GM12878 (cell line): ENCODE results near the gene RBM43. TPM values are rescaled to one million over a fixed set of nuclear protein-coding genes. Genes with fewer than 3 reads are reported as not detected.
"Not testable (repeated sequence)": the region's sequence is repeated elsewhere in the genome, so short reads cannot be mapped to it uniquely, and the experiment has no call there.

ENCODE experiments used
- ATAC-seq: fragments of 200-7000 bp; cut with Tn5 transposase; 3 replicates; pipeline ENCODE4 v1.9.1; 2020; ENCODE audit warnings: mild to moderate bottlenecking, moderate library complexity
- BruUV-seq: library from RNA; stranded (reverse); fragments of 400-500 nt; replicated peaks from 2 replicates; lab custom pipeline; 2021; lab: Mats Ljungman, UMichigan
- CTCF ChIA-PET: fragments of 300-600 bp; sonication (Branson Sonifier 250); formaldehyde crosslinking; extraction: SDS; loops from one replicate; lab custom pipeline; 2021; ENCODE audit warnings: inconsistent platforms; lab: Yijun Ruan, JAX
- POLR2A ChIA-PET: fragments of 350-600 bp; formaldehyde crosslinking; extraction: SDS; loops from one replicate; lab custom pipeline; 2021; ENCODE audit warnings: inconsistent platforms; lab: Charles Lee
- RAD21 ChIA-PET: fragments of 300-600 bp; sonication (Branson Sonifier 250); formaldehyde crosslinking; loops from one replicate; lab custom pipeline; 2023; ENCODE audit warnings: antibody characterized with exemption; ENCODE audit not compliant: unreplicated experiment; lab: Charles Lee
- SMC1A ChIA-PET: fragments of 300-600 bp; sonication (Branson Sonifier 250); formaldehyde crosslinking; loops from one replicate; lab custom pipeline; 2023; ENCODE audit not compliant: unreplicated experiment, uncharacterized antibody; lab: Charles Lee
- DNase-seq: peaks from one replicate; pipeline ENCODE4 v3.0.0-alpha.2; 2011; ENCODE audit warnings: low read depth, low spot score
- FAIRE-seq: peaks from 3 replicates; lab custom pipeline; 2011; peaks lifted over from hg19 to GRCh38; lab: Jason Lieb, UNC
- H2AFZ ChIP-seq: 2 replicates; pipeline ENCODE4 v1.6.0; 2011; ENCODE audit warnings: low read depth, low read length, control low read depth; ENCODE audit not compliant: control insufficient read depth
- H3K27ac ChIP-seq: 2 replicates; pipeline ENCODE4 v1.5.1; 2011; ENCODE audit warnings: control low read depth; ENCODE audit not compliant: control insufficient read depth, insufficient read depth
- H3K27me3 ChIP-seq, 2 experiments: replicated peaks in 1 of 2; 2 replicates each; pipeline versions ENCODE4 v1.6.0 to v1.6.1; 2011; ENCODE audit warnings: low read length in 1 of 2; ENCODE audit not compliant: control insufficient read depth in 2 of 2, insufficient read depth in 2 of 2
- H3K36me3 ChIP-seq, 2 experiments: 2 replicates each; pipeline ENCODE4 v1.5.1; 2011; ENCODE audit warnings: low read length in 1 of 2; ENCODE audit not compliant: control insufficient read depth in 2 of 2, insufficient read depth in 2 of 2
- H3K4me1 ChIP-seq: 2 replicates; pipeline ENCODE4 v1.6.1; 2011; ENCODE audit warnings: mild to moderate bottlenecking, low read length, moderate library complexity, mixed read lengths; ENCODE audit not compliant: control insufficient read depth, insufficient read depth
- H3K4me2 ChIP-seq: 2 replicates; pipeline ENCODE4 v1.6.0; 2011; ENCODE audit warnings: control low read depth; ENCODE audit not compliant: control insufficient read depth, insufficient read depth
- H3K4me3 ChIP-seq: fragments of 200-600 bp; sonication (generic); 2 replicates; pipeline ENCODE4 v1.5.1; 2016
- H3K79me2 ChIP-seq: 2 replicates; pipeline ENCODE4 v1.6.0; 2011; ENCODE audit warnings: low read length; ENCODE audit not compliant: control insufficient read depth, insufficient read depth
- H3K9ac ChIP-seq: 2 replicates; pipeline ENCODE4 v1.8.0; 2011; ENCODE audit warnings: low read length, control low read depth, mixed read lengths; ENCODE audit not compliant: control insufficient read depth, insufficient read depth
- H3K9me3 ChIP-seq: replicated peaks from 3 replicates; pipeline ENCODE4 v1.5.1; 2011; ENCODE audit warnings: mild to moderate bottlenecking, low read length; ENCODE audit not compliant: control insufficient read depth, insufficient read depth
- H4K20me1 ChIP-seq: 2 replicates; pipeline ENCODE4 v1.6.0; 2011; ENCODE audit not compliant: control insufficient read depth, insufficient read depth
- CBX3 ChIP-seq: fragments of 200-600 bp; sonication (generic); IDR thresholded peaks from 2 replicates; pipeline ENCODE4 v1.6.1; 2016; ENCODE audit warnings: low read depth, borderline replicate concordance
- HDGF ChIP-seq: fragments of 450-650 bp; IDR thresholded peaks from 2 replicates; pipeline ENCODE4 v1.6.1; 2016; ENCODE audit warnings: antibody characterized with exemption
- IRF5 ChIP-seq: fragments of 450-650 bp; IDR thresholded peaks from 2 replicates; pipeline ENCODE4 v1.6.1; 2017; ENCODE audit warnings: borderline replicate concordance
- POU2F2 ChIP-seq: IDR thresholded peaks from 3 replicates; pipeline ENCODE4 v1.6.1; 2011; ENCODE audit warnings: low read depth, mild to moderate bottlenecking, low read length, borderline replicate concordance
- SMAD1 ChIP-seq: fragments of 450-650 bp; IDR thresholded peaks from 2 replicates; pipeline ENCODE4 v1.6.1; 2018; ENCODE audit warnings: mild to moderate bottlenecking, low read depth; ENCODE audit not compliant: partially characterized antibody
- SP1 ChIP-seq: IDR thresholded peaks from one replicate; pipeline ENCODE4 v1.6.1; 2011; ENCODE audit warnings: low read depth, low read length
- SUZ12 ChIP-seq: fragments of 200-600 bp; sonication (generic); IDR thresholded peaks from one replicate; pipeline ENCODE4 v1.6.1; 2018; ENCODE audit warnings: antibody characterized with exemption, mild to moderate bottlenecking; ENCODE audit not compliant: unreplicated experiment
- TARDBP ChIP-seq: IDR thresholded peaks from 2 replicates; pipeline ENCODE4 v1.6.1; 2016; ENCODE audit warnings: borderline replicate concordance
- TCF7 ChIP-seq: IDR thresholded peaks from 2 replicates; pipeline ENCODE4 v1.6.1; 2014; ENCODE audit warnings: antibody characterized with exemption, borderline replicate concordance
- ZNF592 ChIP-seq: fragments of 450-650 bp; IDR thresholded peaks from 2 replicates; pipeline ENCODE4 v1.6.1; 2017; ENCODE audit warnings: mild to moderate bottlenecking, moderate library complexity
- WGBS: methylation state at CpG from one replicate; pipeline ENCODE4 v1.1.6; 2016; ENCODE audit warnings: low lambda C conversion rate; ENCODE audit not compliant: insufficient replicate concordance, insufficient coverage; ENCODE audit errors: missing lambda C conversion rate; 5-methylcytosine and 5-hydroxymethylcytosine counted together
- in situ Hi-C: fragments of 300-500 bp; cut with MboI; formaldehyde crosslinking; loops from 9 replicates; pipeline ENCODE4 v1.14.3; 2018; ENCODE audit warnings: mixed read lengths
- intact Hi-C: fragments of 100-400 bp; cut with micrococcal nuclease; formaldehyde crosslinking; loops from one replicate; pipeline ENCODE4 v1.14.2; 2022; ENCODE audit not compliant: unreplicated experiment
- polyA plus RNA-seq, 11 experiments: library from polyadenylated mRNA; depleted of rRNA in 4 of 11; unstranded in 6 of 11; stranded (reverse) in 5 of 11; fragments of >200 nt; fragmentation: Nextera tagmentation in 4 of 11; fragmentation: Illumina TruSeq in 1 of 11; extraction: Ambion mirVana in 4 of 11; extraction: Trizol in 1 of 11; gene quantifications; 1 replicate in 1 of 11; 2 replicates in 10 of 11; pipeline versions ENCODE4 v1.2.1 to v1.2.3, GENCODE V29; 2011 to 2016; ENCODE audit warnings: inconsistent platforms in 2 of 11, missing spikeins in 2 of 11, low read depth in 1 of 11
- total RNA-seq, 4 experiments: library from RNA; depleted of rRNA in 3 of 4; stranded (reverse); fragments of >200 nt in 3 of 4; fragmentation: Illumina TruSeq in 1 of 4; extraction: Trizol in 1 of 4; gene quantifications; 2 replicates each; pipeline versions ENCODE4 v1.2.1 to v1.2.3, GENCODE V29; 2013 to 2021

The RBM43 gene
- total and polyA plus RNA-seq, 10 of the 15 experiments (the other 5 are each of a cell fraction or from before 2014, with no cell fraction given): 0.86 to 5.3 (median 2.6) TPM

- RAD21 ChIA-PET: interaction anchor here (1.3 to 4.1 kb wide), 2 partner anchors 186 to 1640 kb away, joined by 7 to 32 read pairs; no protein-coding TSS in a partner anchor
- POLR2A ChIA-PET: no interaction called here
- Histone ChIP-seq H3K4me1 (no peaks in the 10 kb centered on the region), H3K27me3 (no peaks in the 10 kb centered on the region), H3K79me2 (no peaks in the 10 kb centered on the region), H3K4me3 (no peak overlapping the region), H3K36me3 (no peaks in the 10 kb centered on the region), H2AFZ (no peak overlapping the region), H4K20me1 (no peaks in the 10 kb centered on the region), H3K9me3 (no peaks in the 10 kb centered on the region), H3K9ac (no peak overlapping the region), H3K4me2 (no peak overlapping the region), H3K27ac (no peak overlapping the region)
- CTCF ChIA-PET: interaction anchor here (0.7 to 3.1 kb wide), 3 partner anchors 62 to 1639 kb away, joined by 4 to 14 read pairs (median 6); no protein-coding TSS in a partner anchor
- DNase-seq: no peak
- in situ Hi-C loops (loop anchor here (5.0 kb wide), 1 partner anchor 1640 kb away; no protein-coding TSS in a partner anchor), intact Hi-C loops (loop anchor here (1.0 to 10.0 kb wide), 3 partner anchors 185 to 1640 kb away; partner anchors contain the start of gene RND3)
- WGBS: 38% methylated on average over 4 of the region's 4 CpGs
- FAIRE-seq: no peak
- TF ChIP-seq SUZ12: no peak
- TF ChIP-seq IRF5: no peak
- no peak for TF ChIP-seq TCF7
- TF ChIP-seq HDGF: no peak
- no peak for TF ChIP-seq SMAD1
- TF ChIP-seq TARDBP: no peak
- no peak for TF ChIP-seq SP1
- no peak for TF ChIP-seq ZNF592
- no peak for TF ChIP-seq POU2F2
- TF ChIP-seq CBX3: no peak
- ATAC-seq: peak; percentile 40; the same call in 2 of the 3 replicates
- no TSS peak for BruUV-seq
- SMC1A ChIA-PET: no interaction called here
Measured at GRCh38 chr2:151237422-151238025, 24.1 kb downstream of the RBM43 start.

GRCh38 chr2:151233760-151234159 is 27.9 kb downstream of the RBM43 start:
- SMC1A ChIA-PET, POLR2A ChIA-PET, FAIRE-seq, H3K36me3 ChIP-seq, H3K79me2 ChIP-seq, H3K4me1 ChIP-seq, H3K9me3 ChIP-seq, H4K20me1 ChIP-seq, H3K4me3 ChIP-seq, ATAC-seq, RAD21 ChIA-PET, H3K27ac ChIP-seq, H3K4me2 ChIP-seq, in situ Hi-C loops, H3K27me3 ChIP-seq, H3K9ac ChIP-seq, DNase-seq, H2AFZ ChIP-seq, BruUV-seq: not testable (repeated sequence)
- intact Hi-C loops: loop anchor here (10.0 kb wide), 1 partner anchor 749 kb away; the partner anchor contains the start of gene RND3
- CTCF ChIA-PET: interaction anchor here (0.6 kb wide), 1 partner anchor 411 kb away, joined by 3 read pairs; no protein-coding TSS in a partner anchor
- 70% methylated on average over 3 of the region's 3 CpGs for WGBS
